ENCODE results near the gene SLC2A11.
"Not testable (repeated sequence)": the region's sequence is repeated elsewhere in the genome, so short reads cannot be mapped to it uniquely, and the experiment has no call there.

SLC2A11 gene

DNA sequence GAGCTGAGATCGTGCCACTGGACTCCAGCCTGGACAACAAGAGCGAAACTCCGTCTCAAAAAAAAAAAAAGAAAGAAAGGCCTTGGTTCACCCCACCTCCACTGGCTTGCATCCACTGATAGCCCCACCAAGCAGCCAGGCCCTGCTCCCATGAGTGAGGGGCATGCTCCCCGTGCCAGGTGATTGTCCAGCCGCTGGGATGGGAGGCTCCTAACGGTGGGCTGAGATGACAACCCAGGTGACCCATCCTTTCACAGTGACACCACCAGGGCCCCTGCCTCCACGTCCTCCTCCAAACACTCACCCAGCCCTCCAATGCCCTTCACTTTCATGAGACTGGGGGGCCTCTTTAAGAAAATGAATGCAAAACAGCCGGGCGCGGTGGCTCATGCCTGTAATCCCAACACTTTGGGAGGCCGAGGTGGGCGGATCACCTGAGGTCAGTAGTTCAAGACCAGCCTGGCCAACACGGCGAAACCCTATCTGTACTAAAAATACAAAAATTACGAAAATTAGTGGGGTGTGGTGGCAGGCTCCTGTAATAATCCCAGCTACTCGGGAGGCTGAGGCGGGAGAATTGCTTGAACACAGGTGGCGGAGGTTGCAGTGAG lies 10.3 kb upstream of the SLC2A11 start:
- DNase-seq (ENCODE audit: low read depth, low spot score), result no peak

DNA sequence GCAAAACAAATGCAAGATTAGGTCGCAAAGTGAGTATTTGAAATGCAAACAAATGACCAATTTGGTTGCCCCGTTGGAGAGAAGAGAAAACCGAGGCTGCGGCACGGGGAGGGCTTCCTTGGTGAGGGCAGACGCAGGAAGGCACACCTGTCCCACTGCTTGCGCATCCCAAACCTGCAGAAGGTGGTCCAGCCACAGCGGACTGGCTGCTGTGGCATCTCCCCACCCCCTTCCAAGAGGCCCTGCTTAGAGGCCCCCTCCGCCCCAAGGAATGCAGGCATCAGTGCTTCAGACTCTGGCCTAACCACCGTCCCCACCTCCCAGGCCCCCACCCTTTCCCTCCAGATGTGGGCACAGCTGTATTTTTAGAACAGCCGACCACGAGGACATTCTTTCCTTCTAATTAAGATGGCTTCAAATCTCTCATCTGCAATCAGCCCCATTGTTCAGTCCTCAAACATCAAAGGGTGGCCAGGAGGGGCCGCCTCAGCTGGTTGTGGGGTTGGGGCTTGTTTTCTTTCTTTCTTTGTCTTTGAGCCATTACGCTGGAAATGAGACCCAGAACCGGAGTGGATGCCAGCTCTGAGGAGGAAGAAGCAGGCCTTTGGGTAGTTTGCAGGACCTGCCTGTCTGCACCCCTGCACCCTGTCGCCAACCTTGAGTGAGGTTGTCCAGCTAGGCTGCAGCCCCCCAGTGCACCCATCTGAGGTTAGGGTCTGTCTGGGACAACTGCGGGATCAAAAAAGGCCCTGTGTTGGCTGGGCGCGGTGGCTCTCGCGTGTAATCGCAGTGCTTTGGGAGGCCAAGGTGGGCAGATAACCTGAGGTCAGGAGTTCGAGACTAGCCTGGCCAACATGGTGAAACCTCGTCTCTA lies 9.4 kb upstream of the SLC2A11 start:
- DNase-seq (ENCODE audit: low read depth, low spot score), result no peak

DNA sequence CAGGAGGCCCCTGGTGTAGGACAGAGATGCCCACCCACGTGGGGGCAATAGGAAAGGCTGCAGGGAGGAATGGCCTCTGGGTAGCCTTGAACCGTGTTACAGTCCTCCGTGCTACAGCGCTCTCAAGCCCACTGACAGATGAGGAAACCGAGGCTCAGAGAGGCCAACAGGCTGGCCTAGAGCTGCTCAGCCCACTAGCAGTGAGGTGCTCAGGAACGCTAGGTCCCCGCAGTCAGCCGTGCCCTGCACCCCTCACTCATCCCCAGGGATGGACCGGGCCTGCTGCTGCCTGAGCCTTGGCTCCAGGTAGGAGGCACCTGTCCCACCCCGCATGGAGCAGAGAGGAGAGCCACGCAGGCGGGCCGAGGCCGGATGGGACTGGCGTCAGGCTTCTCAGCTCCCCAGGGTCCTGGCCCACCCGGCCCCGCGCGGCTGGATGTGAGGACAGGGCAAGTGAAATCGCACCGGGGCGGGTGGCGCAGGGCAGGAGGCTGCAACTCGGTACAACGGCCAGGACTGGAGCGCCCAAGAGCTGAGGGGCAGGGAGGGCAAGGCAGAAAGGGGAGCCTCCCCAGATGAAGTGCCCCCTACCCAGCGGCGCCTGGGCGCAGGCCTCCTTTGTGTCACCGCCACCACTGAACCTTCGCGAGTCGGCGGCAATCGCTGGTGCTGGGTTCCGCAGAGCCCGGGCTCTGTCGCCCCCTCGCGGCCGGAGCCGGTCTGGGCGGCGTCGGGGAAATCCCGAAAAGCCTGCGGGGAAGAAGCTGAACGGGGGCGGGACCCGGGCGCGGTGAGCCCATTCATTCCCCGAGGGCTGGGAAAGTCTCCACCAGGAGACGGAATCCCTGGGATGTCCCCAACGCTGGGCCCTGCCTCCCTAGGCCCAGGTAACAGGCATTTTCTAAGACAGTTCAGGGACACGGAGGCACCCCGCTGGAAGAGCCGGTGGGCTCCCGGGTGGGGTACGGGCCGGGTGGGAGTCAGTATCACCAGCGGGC lies 8.4 kb upstream of the SLC2A11 start:
- DNase-seq (ENCODE audit: low read depth, low spot score), result peak; percentile 93

DNA sequence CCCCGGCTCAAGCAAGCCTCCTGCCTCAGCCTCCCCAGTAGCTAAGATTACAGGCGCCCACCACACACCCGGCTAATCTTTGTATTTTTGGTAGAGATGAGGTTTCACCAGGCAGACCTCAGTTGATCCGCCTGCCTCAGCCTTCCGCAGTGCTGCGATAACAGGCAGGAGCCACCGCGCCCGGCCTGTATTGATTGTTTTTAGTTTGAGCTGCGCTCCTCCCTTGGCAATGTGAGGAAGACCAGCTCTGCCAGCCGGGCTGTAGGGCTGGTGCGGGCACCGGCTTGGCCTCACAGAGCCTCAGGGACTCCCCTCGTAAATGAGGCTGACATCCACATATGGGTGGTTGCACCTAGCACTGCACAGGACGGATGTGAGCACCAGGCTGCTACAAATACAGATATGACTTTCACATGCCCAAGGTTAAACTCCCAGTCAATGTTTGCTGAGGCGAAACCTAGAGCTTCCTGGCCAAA lies 7.5 kb upstream of the SLC2A11 start:
- DNase-seq (ENCODE audit: low read depth, low spot score), result no peak

DNA sequence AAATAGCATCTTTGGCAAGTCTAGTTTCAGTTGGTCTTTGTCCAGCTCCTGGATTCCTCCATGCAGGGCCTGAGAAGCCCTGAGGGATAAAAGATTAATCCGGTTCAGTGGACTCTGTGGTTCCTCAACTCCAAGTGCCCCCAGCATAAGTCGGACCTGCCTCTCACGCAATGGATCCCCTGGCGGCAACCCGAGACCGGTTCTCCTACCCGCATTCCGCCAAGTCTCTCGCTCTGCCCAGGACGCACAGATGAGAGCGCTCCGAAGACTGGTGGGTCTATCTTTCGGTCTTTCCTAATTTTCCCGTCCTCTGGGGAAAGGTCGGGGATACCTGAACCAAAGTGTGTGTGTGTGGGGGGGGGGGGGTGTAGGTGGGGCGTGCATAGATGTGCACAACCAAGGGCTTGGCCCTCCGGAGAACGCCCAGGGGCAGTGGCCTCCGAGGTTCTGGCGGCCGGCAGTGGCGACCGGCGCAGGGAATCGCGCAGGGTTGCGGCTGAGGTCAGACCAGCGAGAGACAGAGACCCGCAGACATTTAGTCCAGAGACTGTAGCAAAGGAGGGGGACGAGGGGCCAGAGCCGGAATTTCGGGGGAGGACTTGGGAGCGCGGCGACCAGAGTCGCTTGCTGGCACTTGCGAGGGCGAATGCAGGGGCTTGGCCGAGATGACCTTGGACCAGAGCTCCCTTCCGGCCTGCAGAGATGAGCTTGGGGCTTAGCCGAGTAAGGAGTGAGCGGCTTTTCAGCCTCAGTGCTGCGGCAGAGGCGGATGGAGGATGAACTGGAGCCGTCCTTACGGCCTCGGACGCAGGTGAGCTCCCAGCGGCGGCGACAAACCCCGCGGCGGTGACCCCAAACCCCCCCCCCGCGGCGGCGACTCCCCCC lies 712 bp upstream of the SLC2A11 start:
- DNase-seq (ENCODE audit: low read depth, low spot score), result peak; percentile 89

DNA sequence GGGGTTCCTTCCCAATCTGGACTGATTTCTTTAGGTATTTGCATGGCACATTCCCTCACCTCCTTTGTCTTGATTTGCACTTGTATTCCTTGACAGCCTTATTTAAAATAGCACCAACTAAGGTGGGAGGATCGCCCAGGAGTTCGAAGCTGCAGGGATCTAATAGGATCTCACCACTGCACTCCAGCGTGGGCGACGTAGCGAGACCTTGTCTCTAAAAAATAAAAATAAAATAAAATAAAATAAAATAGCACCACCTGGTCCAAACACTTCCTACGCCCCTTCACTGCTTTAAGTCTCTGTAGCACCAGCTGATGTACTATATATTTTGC lies 775 bp downstream of the SLC2A11 start:
- DNase-seq (ENCODE audit: low read depth, low spot score), result no peak

DNA sequence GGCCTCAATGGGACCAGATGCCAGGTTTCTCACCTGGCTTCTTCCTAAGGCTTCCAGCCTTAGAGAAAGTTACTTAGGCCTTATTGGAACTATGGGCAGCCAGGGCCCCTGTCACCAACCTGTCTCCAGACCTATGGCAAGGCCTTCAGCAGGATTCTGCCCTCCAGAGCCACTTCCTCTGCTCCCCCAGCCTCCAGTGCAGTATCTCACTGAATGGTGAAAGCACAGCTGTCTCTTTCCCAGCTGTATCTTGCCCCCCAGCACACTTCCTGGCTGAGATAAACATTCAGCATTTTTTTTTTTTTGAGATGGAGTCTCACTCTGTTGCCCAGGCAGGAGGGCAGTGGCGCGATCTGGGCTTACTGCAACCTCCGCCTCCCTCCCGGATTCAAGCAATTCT lies 1.5 kb downstream of the SLC2A11 start:
- no peak for DNase-seq (ENCODE audit: low read depth, low spot score)

DNA sequence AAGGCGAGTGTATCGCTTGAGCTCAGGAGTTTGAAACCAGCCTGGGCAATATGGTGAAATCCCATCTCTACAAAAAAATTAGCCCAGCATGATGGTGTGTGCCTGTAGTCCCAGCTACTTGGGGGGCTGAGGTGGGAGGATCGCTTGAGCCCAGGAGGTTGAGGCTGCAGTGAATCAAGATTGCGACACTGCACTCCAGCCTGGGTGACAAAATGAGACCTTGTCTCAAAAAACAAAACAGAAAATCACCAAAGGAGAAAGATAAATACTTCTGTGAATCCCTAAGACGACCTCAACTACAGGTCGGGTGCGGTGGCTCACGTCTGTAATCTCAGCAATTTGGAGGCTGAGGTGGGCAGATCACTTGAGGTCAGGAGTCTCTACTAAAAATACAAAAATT lies 2.5 kb downstream of the SLC2A11 start:
- DNase-seq (ENCODE audit: low read depth, low spot score), result not testable (repeated sequence)

DNA sequence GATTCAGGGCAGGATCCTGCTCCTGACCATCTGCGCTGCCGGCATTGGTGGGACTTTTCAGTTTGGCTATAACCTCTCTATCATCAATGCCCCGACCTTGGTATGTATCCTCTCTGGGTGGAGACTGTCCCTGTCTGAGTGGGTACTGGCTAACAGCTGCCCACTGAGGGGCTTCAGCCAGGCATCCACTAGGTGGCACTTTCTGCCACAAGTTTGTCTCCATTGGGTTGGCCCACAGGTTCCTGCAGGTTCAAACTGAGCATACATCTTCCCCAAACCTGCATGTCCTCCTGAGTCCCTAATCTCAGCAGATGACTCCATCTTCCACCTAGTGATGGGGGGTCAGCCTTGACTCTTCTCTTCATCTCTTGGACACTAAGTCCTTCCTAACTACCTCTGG lies 4.4 kb downstream of the SLC2A11 start:
- peak; percentile 50 for DNase-seq (ENCODE audit: low read depth, low spot score)

DNA sequence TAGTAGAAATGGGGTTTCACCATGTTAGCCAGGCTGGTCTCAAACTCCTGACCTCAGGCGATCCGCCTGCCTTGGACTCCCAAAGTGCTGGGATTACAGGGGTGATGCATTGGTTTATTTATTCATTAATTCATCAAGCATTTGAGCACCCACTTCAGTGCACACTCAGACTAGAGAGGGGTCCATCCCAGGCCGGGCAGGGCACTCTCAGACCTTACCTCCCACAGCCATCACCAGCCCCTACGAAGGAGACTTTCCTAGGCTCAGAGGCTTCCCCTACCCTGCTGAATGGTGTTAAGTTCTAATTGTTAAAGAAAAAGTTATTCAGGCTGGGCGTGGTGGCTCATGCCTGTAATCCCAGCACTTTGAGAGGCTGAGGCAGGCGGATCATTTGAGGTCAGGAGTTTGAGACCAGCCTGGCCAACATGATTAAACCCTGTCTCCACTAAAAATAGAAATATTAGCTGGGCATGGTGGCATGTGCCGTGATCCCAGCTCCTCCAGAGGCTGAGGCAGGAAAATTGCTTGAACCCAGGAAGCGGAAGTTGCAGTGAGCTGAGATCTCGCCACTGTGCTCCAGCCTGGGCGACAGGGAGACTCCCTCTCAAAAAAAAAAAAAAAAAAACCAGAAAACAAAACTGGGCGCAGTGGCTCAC lies 7.0 kb downstream of the SLC2A11 start:
- not testable (repeated sequence) for DNase-seq (ENCODE audit: low read depth, low spot score)

DNA sequence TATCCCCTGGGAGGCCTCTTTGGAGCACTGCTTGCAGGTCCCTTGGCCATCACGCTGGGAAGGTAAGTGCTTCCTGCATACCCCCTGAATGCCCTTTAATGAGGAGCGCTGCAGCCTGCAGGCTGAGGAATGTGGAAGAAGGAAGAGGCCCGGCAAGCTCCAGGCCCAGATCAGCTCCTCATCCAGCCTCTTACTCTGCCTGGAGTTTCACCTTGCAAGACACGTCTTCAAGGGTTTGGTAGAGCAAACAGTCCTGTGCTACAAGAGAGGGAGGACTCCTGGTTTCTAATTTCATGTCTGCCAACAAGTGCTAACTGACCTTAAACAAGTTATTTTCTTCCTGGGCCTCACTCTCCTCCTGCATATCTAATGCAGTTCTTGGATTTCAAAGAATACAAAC lies 10.9 kb downstream of the SLC2A11 start:
- no peak for DNase-seq (ENCODE audit: low read depth, low spot score)

DNA sequence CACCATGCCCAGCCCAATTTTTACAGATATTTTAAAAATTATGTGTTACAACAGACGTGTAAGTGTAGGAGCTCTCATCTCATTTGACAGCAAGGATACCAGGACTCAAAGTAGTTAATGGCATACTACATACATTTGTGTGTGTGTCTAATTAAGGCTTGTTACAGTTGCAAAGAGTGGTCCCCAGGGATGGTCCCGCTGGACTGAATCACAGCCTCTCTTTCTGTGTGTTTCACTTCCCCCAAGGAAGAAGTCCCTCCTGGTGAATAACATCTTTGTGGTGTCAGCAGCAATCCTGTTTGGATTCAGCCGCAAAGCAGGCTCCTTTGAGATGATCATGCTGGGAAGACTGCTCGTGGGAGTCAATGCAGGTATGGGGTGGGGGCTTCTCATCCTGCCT lies 17.2 kb downstream of the SLC2A11 start:
- no peak for DNase-seq (ENCODE audit: low read depth, low spot score)

DNA sequence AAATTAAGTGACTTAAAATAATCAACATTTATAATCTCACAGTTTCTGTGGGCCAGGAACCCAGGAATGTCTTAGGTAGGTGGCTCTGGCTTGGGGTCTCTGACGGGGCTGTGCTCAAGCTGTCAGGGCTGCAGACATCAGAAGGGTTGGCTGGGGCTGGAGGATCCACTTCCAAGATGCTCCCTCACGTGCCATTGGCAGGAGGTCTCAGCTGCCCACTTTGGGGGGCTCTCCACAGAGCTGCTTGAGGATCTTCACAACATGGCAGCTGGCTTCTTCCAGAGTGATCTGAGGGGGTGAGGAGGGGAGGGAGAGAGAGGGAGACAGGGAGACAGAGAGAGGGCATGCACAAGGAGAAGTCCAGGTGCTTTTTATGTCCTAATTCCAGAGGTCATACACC lies 18.1 kb downstream of the SLC2A11 start:
- DNase-seq (ENCODE audit: low read depth, low spot score), result no peak

DNA sequence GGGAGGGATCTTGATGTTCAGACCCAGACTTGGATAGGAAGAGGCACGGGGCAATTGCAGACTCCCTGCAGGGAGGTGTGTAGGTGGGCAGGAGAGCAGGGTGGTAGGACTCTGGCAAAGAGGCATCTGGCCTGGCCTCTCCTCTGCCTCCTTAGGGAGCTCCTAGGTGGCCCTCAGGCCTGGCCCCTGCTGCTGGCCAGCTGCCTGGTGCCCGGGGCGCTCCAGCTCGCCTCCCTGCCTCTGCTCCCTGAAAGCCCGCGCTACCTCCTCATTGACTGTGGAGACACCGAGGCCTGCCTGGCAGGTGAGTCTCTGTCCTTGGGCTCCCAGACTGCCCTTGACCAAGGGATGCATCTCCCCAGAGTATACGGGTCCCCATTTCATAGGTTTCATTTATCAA lies 19.9 kb downstream of the SLC2A11 start:
- no peak for DNase-seq (ENCODE audit: low read depth, low spot score)

DNA sequence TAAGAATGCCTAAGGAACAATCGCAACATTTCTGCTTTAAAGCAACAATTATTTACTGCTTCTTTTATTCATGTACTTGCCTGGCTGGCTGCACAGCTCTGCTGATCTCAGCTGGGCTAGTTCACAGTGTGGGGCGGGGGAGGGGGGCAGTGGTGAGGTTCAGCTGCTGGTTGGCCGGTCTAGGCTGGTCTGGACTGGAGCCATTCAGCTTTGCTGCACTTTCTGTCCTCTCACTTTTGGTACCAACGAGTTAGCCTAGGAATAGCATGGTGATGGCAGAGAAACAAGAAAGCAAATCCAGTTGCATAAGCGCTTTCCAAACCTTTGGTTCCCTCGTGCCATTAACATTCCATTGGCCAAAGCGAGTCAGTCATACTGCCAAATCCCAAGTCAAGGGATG lies 20.5 kb downstream of the SLC2A11 start:
- DNase-seq (ENCODE audit: low read depth, low spot score), result no peak

DNA sequence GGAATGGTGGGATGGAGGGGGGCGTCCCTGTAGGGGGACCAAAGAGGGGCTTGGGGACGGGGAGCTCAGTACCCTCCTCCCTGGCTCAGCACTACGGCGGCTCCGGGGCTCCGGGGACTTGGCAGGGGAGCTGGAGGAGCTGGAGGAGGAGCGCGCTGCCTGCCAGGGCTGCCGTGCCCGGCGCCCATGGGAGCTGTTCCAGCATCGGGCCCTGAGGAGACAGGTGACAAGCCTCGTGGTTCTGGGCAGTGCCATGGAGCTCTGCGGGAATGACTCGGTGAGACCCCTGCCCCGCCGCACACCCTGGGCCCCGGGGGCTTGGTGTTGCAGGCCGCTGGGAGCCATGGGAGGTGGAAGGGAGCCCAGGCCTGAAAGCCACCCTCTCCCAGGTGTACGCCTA lies 24.7 kb downstream of the SLC2A11 start:
- DNase-seq (ENCODE audit: low read depth, low spot score), result no peak

DNA sequence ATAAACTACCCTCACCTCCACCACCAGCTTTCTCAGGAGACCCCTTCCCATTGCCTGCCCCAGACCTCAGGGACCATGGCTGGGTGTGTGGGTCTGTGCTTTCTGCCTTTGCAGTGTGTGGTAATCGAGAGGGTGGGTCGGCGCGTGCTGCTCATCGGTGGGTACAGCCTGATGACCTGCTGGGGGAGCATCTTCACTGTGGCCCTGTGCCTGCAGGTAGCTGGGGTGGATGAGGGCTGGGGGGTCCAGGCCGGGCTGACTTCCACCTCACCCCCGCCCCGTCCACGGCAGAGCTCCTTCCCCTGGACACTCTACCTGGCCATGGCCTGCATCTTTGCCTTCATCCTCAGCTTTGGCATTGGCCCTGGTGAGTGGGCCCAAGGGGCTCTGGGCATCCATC lies 26.0 kb downstream of the SLC2A11 start:
- DNase-seq (ENCODE audit: low read depth, low spot score), result no peak

DNA sequence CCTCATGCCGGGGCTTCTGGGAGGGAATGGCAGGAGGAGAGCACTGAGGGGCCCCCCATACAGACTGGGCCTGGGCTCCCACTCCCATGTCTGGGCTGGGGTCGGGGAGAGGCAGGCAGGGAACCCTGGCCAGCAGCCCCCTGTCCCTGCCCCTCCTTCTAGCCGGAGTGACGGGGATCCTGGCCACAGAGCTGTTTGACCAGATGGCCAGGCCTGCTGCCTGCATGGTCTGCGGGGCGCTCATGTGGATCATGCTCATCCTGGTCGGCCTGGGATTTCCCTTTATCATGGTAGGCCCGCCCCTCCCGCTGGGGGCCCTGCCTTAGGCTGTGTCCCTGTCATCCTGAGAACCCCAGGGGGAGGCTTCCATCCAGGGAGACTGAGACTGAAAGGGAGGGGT lies 26.5 kb downstream of the SLC2A11 start:
- DNase-seq (ENCODE audit: low read depth, low spot score), result no peak

DNA sequence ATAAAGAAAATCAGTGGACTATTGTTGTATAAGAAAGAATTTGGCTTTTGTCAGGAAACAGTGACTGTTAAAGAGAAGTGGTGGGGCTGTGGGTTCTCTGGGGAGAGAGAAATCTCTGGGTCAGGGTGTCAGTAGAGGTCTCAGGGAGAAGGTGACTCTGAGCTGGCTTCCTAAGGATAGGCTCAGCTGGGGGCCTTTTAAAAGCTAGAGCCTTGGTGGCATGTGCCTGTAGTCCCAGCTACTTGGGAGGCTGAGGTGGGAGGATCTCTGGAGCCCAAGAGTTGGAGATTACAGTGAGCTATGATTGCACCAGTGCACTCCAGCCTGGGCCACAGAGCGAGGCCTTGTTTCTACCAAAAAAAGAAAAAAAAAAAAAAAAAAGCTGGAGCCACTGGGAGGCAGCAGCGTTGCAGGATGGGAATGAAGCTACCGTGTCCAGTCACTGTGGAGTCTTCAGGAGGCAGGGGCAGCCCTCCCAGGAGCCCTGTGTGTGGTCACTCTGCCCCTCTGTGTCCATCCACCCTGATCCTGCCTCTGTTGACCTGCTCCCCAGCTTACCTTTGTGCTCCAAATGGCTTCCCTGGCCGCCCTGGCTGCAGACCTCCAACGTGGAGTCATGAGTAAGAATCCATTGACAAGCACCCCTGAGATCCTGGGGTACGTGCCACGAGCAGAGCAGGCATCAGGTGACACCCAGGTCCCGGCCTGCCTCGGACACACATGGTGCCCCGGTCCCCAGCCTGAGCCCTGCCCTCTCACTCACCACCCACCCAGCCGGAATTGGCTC lies 31.1 kb downstream of the SLC2A11 start:
- DNase-seq (ENCODE audit: low read depth, low spot score), result no peak

DNA sequence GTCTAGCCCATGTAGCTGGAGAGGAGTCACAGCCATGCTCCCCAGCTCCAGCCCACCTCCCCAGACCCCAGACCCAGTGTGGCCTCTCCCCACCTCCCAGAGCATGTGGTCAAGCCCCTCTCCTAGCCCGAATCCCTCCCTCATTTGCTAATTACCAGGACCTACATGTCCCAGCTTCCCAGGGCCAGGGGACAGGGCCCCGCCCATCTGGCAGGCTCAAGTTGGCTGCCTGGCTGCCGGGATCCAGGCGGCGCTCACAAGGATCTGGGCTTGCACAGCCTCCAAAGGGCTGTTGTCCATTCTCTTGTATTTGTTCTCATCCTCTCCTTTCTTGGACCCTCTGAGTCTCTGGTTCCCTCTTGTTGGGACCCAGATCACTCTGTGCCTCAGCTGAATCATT lies 31.9 kb downstream of the SLC2A11 start:
- no peak for DNase-seq (ENCODE audit: low read depth, low spot score)
